Measurements from ENCODE around the gene MST1.

Gene MST1

GRCh38 chr3:49668861-49669260 lies 20.4 kb downstream of the MST1 start:
- no peak for TF ChIP-seq CTCF (IDR thresholded peaks at IDR 0.05; ENCODE audit: insufficient read depth, low read depth, low read length, missing control alignments)
- peak; percentile 56 for DNase-seq (ENCODE audit: low read depth)
- H3K4me3 ChIP-seq (ENCODE audit: low read length): no peak overlapping the region

- H3K4me3 ChIP-seq (ENCODE audit: low read length): no peak overlapping the region
- DNase-seq (ENCODE audit: low read depth): no peak
- no peak for TF ChIP-seq CTCF (IDR thresholded peaks at IDR 0.05; ENCODE audit: insufficient read depth, low read depth, low read length, missing control alignments)
Measured at GRCh38 chr3:49668414-49668797, 20.9 kb downstream of the MST1 start.

- H3K4me3 ChIP-seq (ENCODE audit: low read length): no peak overlapping the region
- no peak for DNase-seq (ENCODE audit: low read depth)
- TF ChIP-seq CTCF (IDR thresholded peaks at IDR 0.05; ENCODE audit: insufficient read depth, low read depth, low read length, missing control alignments): no peak
Measured at GRCh38 chr3:49667701-49668413, 21.4 kb downstream of the MST1 start.

- no peak for TF ChIP-seq CTCF (IDR thresholded peaks at IDR 0.05; ENCODE audit: insufficient read depth, low read depth, low read length, missing control alignments)
- no peak overlapping the region for H3K4me3 ChIP-seq (ENCODE audit: low read length)
- DNase-seq (ENCODE audit: low read depth): no peak
Measured at GRCh38 chr3:49666592-49666991, 22.7 kb downstream of the MST1 start.

GRCh38 chr3:49665822-49666519 lies 23.3 kb downstream of the MST1 start:
- H3K4me3 ChIP-seq (ENCODE audit: low read length): no peak overlapping the region
- DNase-seq (ENCODE audit: low read depth): no peak
- no peak for TF ChIP-seq CTCF (IDR thresholded peaks at IDR 0.05; ENCODE audit: insufficient read depth, low read depth, low read length, missing control alignments)

GRCh38 chr3:49664300-49664699 lies 25.0 kb downstream of the MST1 start:
- DNase-seq (ENCODE audit: low read depth): no peak
- no peak for TF ChIP-seq CTCF (IDR thresholded peaks at IDR 0.05; ENCODE audit: insufficient read depth, low read depth, low read length, missing control alignments)
- H3K4me3 ChIP-seq (ENCODE audit: low read length): no peak overlapping the region

Measured in epithelial cell of esophagus (primary cell).